ENCODE measurements around the gene TEX14.

DNA sequence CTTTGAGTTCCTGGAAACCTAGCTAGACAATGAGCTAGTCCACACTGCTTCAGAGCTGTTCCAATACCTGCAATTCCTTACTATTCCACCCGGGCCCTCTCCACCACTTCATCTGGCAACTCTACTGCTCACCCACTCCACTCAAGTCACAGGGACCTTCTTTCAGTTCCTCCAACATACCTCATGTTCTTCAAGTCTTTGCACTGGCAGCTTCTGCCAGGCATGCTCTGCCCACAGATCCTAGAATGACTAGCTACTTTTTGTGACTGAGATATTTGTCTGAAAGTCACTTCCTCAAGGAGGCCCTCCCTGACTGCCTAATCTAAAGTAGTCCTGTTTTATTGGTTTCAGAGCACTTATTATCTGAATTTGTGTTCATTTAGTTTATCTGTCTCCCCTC lies 86.4 kb downstream of the TEX14 start:
- TF ChIP-seq, protein P1, sequence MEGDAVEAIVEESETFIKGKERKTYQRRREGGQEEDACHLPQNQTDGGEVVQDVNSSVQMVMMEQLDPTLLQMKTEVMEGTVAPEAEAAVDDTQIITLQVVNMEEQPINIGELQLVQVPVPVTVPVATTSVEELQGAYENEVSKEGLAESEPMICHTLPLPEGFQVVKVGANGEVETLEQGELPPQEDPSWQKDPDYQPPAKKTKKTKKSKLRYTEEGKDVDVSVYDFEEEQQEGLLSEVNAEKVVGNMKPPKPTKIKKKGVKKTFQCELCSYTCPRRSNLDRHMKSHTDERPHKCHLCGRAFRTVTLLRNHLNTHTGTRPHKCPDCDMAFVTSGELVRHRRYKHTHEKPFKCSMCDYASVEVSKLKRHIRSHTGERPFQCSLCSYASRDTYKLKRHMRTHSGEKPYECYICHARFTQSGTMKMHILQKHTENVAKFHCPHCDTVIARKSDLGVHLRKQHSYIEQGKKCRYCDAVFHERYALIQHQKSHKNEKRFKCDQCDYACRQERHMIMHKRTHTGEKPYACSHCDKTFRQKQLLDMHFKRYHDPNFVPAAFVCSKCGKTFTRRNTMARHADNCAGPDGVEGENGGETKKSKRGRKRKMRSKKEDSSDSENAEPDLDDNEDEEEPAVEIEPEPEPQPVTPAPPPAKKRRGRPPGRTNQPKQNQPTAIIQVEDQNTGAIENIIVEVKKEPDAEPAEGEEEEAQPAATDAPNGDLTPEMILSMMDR (IDR thresholded peaks at IDR 0.05; ENCODE audit: borderline replicate concordance, extremely low read depth, low read length, poor library complexity, severe bottlenecking): no peak
- TF ChIP-seq EZH2 (IDR thresholded peaks at IDR 0.05; ENCODE audit: borderline replicate concordance, low read depth, low read length, severe bottlenecking): no peak

Data from DND-41 (cell line).